Measurements from ENCODE around the gene TULP4.
"Not testable (repeated sequence)": the region's sequence is repeated elsewhere in the genome, so short reads cannot be mapped to it uniquely, and the experiment has no call there.

Gene TULP4

GRCh38 chr6:158475344-158476302 lies 163.4 kb downstream of the TULP4 start:
- DNase-seq: no peak

DNA sequence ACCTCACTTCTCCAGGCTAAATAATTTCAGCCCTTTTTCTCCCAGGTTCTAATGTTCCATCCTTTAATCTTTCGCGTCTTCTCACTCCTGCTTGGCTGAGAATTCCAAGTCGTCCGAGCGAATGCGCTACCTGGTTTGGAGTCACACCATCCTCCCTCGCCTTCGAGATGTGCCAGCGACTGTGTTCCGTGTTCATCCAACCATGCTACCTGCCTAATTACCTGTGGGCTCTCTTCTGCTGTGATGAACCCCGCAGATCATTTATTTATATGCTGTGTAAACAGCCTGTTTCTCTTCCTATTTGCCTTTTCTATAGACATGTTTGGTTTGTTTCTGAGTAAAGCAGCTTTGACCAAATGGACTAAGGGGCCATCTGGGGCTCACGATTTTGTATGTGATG lies 164.1 kb downstream of the TULP4 start:
- DNase-seq: no peak

- DNase-seq: not testable (repeated sequence)
Observed at GRCh38 chr6:158477722-158478121, 165.5 kb downstream of the TULP4 start.

GRCh38 chr6:158480989-158481388 lies 168.7 kb downstream of the TULP4 start:
- DNase-seq: no peak

GRCh38 chr6:158481690-158482473 lies 169.6 kb downstream of the TULP4 start:
- DNase-seq: no peak

DNA sequence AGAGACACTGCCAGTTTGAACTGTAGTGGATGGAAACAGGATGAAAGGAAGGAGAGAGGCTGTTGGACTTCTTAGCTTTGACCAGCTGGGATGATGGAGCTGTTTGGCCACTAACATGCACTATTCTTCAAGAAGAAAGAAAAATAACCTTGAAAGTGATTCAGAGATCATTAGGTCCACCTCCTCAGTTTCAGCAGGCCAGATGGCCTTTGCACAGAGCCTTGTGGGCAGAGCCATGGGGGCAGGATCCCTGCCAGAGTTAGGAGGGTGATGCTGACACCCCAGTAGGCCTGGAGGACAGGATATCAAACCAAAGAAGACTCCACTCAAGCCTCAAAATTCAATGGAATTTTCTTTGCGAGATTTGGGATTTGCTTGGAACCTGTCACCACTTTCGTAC lies 173.2 kb downstream of the TULP4 start:
- DNase-seq: no peak

- no peak for DNase-seq
Observed at GRCh38 chr6:158487495-158487894, 175.2 kb downstream of the TULP4 start.

- DNase-seq: no peak
Observed at GRCh38 chr6:158488065-158488464, 175.8 kb downstream of the TULP4 start.

DNA sequence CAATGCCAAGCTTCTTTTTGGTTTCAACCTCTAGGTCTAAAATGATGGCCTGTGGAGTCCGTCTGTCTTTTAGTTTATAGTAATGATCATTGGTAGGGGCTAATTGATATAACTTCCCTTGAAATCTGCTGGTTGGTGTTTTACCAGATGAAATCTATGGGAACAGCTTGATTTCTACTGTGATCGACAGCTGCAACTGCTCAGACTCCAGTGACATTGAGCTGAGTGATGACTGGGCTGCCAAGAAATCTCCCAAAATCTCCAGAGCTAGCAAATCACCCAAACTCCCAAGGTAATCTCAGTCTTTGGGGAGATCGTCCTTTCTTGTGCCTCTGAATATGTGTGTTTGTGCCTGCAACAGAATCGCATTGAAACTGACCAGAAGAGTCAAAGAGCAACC lies 177.2 kb downstream of the TULP4 start:
- no peak for DNase-seq

DNA sequence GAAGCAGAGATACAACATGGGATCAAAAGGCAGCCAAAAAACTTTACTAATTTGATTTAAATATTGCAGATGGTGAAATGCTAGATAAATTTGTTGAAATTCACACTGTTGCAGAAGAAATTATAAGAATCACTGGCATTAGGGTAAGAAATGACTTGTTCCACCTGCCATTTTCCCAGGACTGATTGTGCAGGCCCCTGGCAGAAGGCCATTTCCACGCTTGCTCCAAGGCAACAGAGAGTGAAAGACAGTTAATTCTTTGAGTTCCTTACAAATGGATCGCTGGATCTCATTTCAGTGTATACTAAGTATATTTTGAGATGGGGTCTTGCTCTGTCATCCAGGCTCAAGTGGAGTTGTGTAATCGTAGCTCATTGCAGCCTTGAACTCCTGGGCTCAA lies 180.6 kb downstream of the TULP4 start:
- no peak for DNase-seq

DNA sequence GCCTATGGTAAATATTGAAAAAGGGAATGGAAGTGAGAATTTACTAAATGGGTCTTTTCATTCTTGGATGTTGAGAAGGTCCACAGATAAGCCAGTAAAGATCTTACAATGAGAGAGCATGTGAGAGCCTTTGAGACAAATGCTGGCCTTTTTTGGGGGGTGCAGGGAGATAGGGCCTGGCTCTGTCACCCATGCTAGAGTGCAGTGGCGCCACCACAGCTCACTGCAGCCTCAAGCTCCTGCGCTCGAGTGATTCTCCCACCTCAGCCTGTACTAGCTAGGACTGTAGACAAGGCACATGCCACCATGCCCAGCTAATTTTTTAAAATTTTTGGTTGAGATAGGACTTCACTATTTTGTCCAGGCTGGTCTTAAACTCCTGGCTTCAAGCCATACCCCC lies 184.4 kb downstream of the TULP4 start:
- peak; percentile 4 for DNase-seq

DNA sequence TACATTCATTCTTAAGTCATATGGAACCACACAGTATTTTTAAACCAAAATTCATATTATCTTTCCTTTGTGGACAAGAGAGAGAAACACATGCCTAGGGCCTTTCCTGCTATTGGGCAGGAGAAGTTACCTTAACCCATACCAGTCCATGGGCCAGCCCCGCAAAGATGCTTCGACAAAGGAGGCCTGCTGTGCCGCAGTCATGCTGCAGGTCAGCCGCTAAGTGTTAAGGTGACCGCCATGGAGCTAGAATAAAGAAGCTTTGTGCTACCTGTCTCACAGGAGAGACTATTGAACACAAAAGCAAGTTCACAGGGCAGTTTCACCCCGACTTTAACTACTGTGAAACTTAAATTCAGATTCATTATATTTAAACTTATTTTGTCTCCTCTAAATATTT lies 185.4 kb downstream of the TULP4 start:
- DNase-seq: no peak

GRCh38 chr6:158498362-158498761 lies 186.1 kb downstream of the TULP4 start:
- no peak for DNase-seq

DNA sequence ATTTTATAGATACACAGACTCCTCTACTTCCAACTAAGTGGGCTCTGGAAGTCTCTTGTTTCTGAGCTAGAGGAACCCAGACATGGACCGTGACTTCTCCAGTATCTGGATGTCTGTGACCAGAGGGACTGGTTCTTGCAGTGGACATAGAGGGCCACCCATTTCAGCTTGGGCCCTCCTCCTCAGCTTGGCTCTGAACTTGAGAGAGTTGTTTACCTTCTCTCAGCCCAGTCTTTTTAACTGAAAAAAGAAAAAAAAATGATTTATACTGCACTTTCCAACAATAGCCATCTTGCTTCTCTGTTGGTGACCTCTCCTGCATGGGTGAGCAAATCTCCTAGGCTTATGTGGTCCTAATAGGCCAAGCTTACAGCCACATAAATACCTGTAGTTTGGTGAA lies 187.3 kb downstream of the TULP4 start:
- no peak for DNase-seq

GRCh38 chr6:158500016-158500735 lies 187.9 kb downstream of the TULP4 start:
- no peak for DNase-seq

DNA sequence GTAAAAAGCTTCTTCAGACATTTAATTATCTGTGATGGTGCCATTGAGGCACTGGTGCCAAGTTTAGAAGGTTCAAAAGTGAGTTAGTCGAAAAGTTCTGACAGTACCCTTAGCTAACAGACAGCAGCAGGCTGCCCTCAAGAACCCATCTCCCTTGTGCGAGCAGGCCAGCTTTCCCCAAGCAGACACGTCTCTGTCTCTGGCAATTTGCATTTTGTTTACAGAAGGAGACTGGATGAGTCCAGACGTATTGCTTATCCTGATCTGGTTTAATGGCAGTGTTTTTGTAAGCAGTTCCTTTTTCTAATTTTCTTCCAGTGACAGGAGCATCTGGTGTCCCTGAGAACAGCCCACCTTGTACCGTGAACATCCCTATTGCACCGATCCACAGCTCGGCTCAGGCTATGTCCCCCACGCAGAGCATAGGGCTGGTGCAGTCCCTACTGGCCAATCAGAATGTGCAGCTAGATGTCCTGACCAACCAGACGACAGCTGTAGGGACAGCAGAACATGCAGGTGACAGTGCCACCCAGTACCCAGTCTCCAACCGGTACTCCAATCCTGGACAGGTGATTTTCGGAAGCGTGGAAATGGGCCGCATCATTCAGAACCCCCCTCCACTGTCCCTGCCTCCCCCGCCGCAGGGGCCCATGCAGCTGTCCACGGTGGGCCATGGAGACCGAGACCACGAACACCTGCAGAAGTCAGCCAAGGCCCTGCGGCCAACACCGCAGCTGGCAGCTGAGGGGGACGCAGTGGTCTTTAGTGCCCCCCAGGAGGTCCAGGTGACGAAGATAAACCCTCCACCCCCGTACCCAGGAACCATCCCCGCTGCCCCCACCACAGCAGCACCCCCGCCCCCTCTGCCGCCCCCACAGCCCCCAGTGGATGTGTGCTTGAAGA lies 189.3 kb downstream of the TULP4 start:
- no peak for DNase-seq

GRCh38 chr6:158502263-158502950 lies 190.1 kb downstream of the TULP4 start:
- no peak for DNase-seq

GRCh38 chr6:158503222-158503621 lies 191.0 kb downstream of the TULP4 start:
- no peak for DNase-seq

- DNase-seq: no peak
Observed at GRCh38 chr6:158503846-158504245, 191.6 kb downstream of the TULP4 start.

GRCh38 chr6:158505194-158505593 lies 192.9 kb downstream of the TULP4 start:
- no peak for DNase-seq

GRCh38 chr6:158506601-158507000 lies 194.3 kb downstream of the TULP4 start:
- DNase-seq: no peak

- DNase-seq: no peak
Observed at GRCh38 chr6:158507174-158507573, 194.9 kb downstream of the TULP4 start.

All from hematopoietic multipotent progenitor cell treated with erythropoietin and hydrocortisone succinate and interleukin-3 and kit ligand, for 8 days (in vitro differentiated cells).